B cell (primary cell): Measurements from ENCODE around the gene PLBD1. TPM values are rescaled to one million over a fixed set of nuclear protein-coding genes. Genes with fewer than 3 reads are reported as not detected.

ENCODE experiments used
- ATAC-seq: fragments of 200-7000 bp; cut with Tn5 transposase; one replicate; pipeline ENCODE4 v1.10.0; 2021; ENCODE audit warnings: low read depth, mild to moderate bottlenecking, moderate number of reproducible peaks, moderate library complexity
- CTCF ChIA-PET: fragments of 350-600 bp; sonication (Branson Sonifier 250); formaldehyde crosslinking; loops from one replicate; lab custom pipeline; 2021; ENCODE audit warnings: antibody characterized with exemption, inconsistent platforms; lab: Charles Lee
- POLR2A ChIA-PET: fragments of 350-600 bp; sonication (Branson Sonifier 250); formaldehyde crosslinking; loops from one replicate; lab custom pipeline; 2021; ENCODE audit warnings: antibody characterized with exemption; lab: Charles Lee
- DNase-seq: peaks from one replicate; pipeline ENCODE4 v3.0.0; 2013
- H2AFZ ChIP-seq: 2 replicates; pipeline ENCODE4 v1.6.1; 2012; ENCODE audit warnings: mild to moderate bottlenecking, low read depth, low read length; ENCODE audit not compliant: insufficient read depth, poor library complexity, severe bottlenecking
- H3K27ac ChIP-seq, 2 donors: 1 replicate in 1 of 2; 2 replicates in 1 of 2; pipeline ENCODE4 v1.5.1; 2012 to 2013; ENCODE audit warnings: low read length in 2 of 2, mild to moderate bottlenecking in 2 of 2, moderate library complexity in 1 of 2
- H3K27me3 ChIP-seq, 4 experiments: fragments of 200-600 bp in 1 of 4; sonication (generic) in 1 of 4; replicated peaks in 1 of 4; 1 replicate in 2 of 4; 2 replicates in 2 of 4; pipeline versions ENCODE4 v1.6.1 to v1.7.0; 2013 to 2016; ENCODE audit warnings: low read length in 3 of 4, mild to moderate bottlenecking in 2 of 4, mixed read lengths in 1 of 4, moderate library complexity in 1 of 4; ENCODE audit not compliant: insufficient read depth in 4 of 4, control insufficient read depth in 3 of 4; ENCODE audit errors: control extremely low read depth in 1 of 4
- H3K36me3 ChIP-seq, 2 experiments: replicated peaks in 1 of 2; 1 replicate in 1 of 2; 2 replicates in 1 of 2; pipeline versions ENCODE4 v1.6.1 to v1.7.1; 2013; ENCODE audit warnings: low read length in 1 of 2; ENCODE audit not compliant: insufficient read depth in 2 of 2, control insufficient read depth in 1 of 2; ENCODE audit errors: control extremely low read depth in 1 of 2, extremely low read depth in 1 of 2
- H3K4me1 ChIP-seq, 2 donors: fragments of 200-600 bp in 1 of 2; sonication (generic) in 1 of 2; 1 replicate in 1 of 2; 2 replicates in 1 of 2; pipeline versions ENCODE4 v1.5.1 to v1.6.1; 2013 to 2017; ENCODE audit warnings: low read length in 2 of 2; ENCODE audit not compliant: control insufficient read depth in 2 of 2, insufficient read depth in 2 of 2
- H3K4me2 ChIP-seq: replicated peaks from 2 replicates; pipeline ENCODE3; 2012; ENCODE audit warnings: mild to moderate bottlenecking, low read depth, low read length; ENCODE audit not compliant: poor library complexity, severe bottlenecking
- H3K4me3 ChIP-seq, 5 experiments: fragments of 200-600 bp in 1 of 5; sonication (generic) in 1 of 5; 1 replicate in 3 of 5; 2 replicates in 2 of 5; pipeline versions ENCODE4 v1.5.1 to v1.7.0; 2011 to 2016; ENCODE audit warnings: low read length in 4 of 5, mild to moderate bottlenecking in 4 of 5, low read depth in 2 of 5, control low read depth in 1 of 5, moderate library complexity in 1 of 5; ENCODE audit not compliant: insufficient read depth in 1 of 5; ENCODE audit errors: control extremely low read depth in 1 of 5, extremely low read depth in 1 of 5
- H3K79me2 ChIP-seq: fragments of 200-600 bp; sonication (generic); one replicate; pipeline ENCODE4 v1.6.0; 2016; ENCODE audit warnings: low read length; ENCODE audit not compliant: control insufficient read depth, insufficient read depth
- H3K9ac ChIP-seq: fragments of 200-600 bp; sonication (generic); 2 replicates; pipeline ENCODE4 v1.6.1; 2017; ENCODE audit warnings: mild to moderate bottlenecking, low read length, moderate library complexity
- H3K9me3 ChIP-seq, 3 donors: one replicate each; pipeline versions ENCODE4 v1.6.1 to v1.7.1; 2013; ENCODE audit warnings: low read length in 2 of 3; ENCODE audit not compliant: control insufficient read depth in 2 of 3, insufficient read depth in 1 of 3; ENCODE audit errors: control extremely low read depth in 1 of 3
- H4K20me1 ChIP-seq: 2 replicates; pipeline ENCODE4 v1.6.0; 2012; ENCODE audit warnings: mild to moderate bottlenecking, low read length; ENCODE audit not compliant: insufficient read depth, control insufficient read depth, poor library complexity, severe bottlenecking
- H3K27ac Mint-ChIP-seq: one replicate; pipeline ENCODE4 v1.8.0; 2021; ENCODE audit warnings: mixed read lengths
- H3K27me3 Mint-ChIP-seq: one replicate; pipeline ENCODE4 v1.8.0; 2021; ENCODE audit warnings: mixed read lengths
- H3K4me1 Mint-ChIP-seq: one replicate; pipeline ENCODE4 v1.8.0; 2021; ENCODE audit warnings: mixed read lengths
- H3K4me3 Mint-ChIP-seq: one replicate; pipeline ENCODE4 v1.8.0; 2021; ENCODE audit warnings: mixed read lengths
- H3K9me3 Mint-ChIP-seq: one replicate; pipeline ENCODE4 v1.8.0; 2022; ENCODE audit warnings: mixed read lengths; ENCODE audit not compliant: insufficient read depth
- EZH2 ChIP-seq: IDR thresholded peaks from 2 replicates; pipeline ENCODE4 v1.6.1; 2012; ENCODE audit warnings: borderline replicate concordance, low read depth, mild to moderate bottlenecking, moderate library complexity, low read length; ENCODE audit not compliant: insufficient read depth, poor library complexity, severe bottlenecking
- WGBS: methylation state at CpG from one replicate; pipeline ENCODE4 v1.1.5; 2013; ENCODE audit warnings: missing lambda C conversion rate; ENCODE audit not compliant: insufficient coverage; 5-methylcytosine and 5-hydroxymethylcytosine counted together
- intact Hi-C: fragments of 100-400 bp; cut with micrococcal nuclease; formaldehyde crosslinking; loops from one replicate; pipeline ENCODE4 v1.10.0; 2022
- polyA plus RNA-seq: library from polyadenylated mRNA; depleted of rRNA; stranded (reverse); fragments of >200 nt; gene quantifications from 2 replicates; pipeline ENCODE4 v1.2.3, GENCODE V29; 2012
- total RNA-seq, 2 donors: library from RNA; stranded (reverse); fragments of 120-200 nt in 1 of 2; gene quantifications; 1 replicate in 1 of 2; 2 replicates in 1 of 2; pipeline versions ENCODE4 v1.2.3 to v1.2.4, GENCODE V29; 2013 to 2022
- TF ChIP-seq, protein P1 (sequence below): fragments of 200-600 bp; IDR thresholded peaks from one replicate; pipeline ENCODE4 v1.8.0; 2022; ENCODE audit warnings: antibody characterized with exemption, mild to moderate bottlenecking

Gene PLBD1
- total and polyA plus RNA-seq, 2 donors (not counting 1 experiment from before 2014, with no cell fraction given) = 1.1 to 1.6 TPM

GRCh38 chr12:14471497-14471896, 96.2 kb downstream of the PLBD1 start:
- peaks cover 35 to 76% of the 10 kb centered on the region in 2 experiments for H3K36me3 ChIP-seq
- ATAC-seq (no peak), DNase-seq (no peak)
- WGBS = no CpG with 5 or more reads among the region's 1 CpG
- ChIA-PET POLR2A (no interaction called here), CTCF (no interaction called here)
- intact Hi-C loops = loop anchor here (5.0 to 10.0 kb wide), 2 partner anchors 39 to 107 kb away; partner anchors contain the start of gene ATF7IP
- H3K27me3 ChIP-seq = no peaks in the 10 kb centered on the region
- Mint-ChIP-seq H3K9me3 (peaks cover 7% of the 10 kb centered on the region), H3K4me3 (no peak overlapping the region), H3K4me1 (peaks cover 2% of the 10 kb centered on the region), H3K27ac (no peak overlapping the region), H3K27me3 (no peaks in the 10 kb centered on the region)
- H3K9ac ChIP-seq = no peak overlapping the region
- peaks cover 13% of the 10 kb centered on the region for H3K79me2 ChIP-seq
- H4K20me1 ChIP-seq = no peaks in the 10 kb centered on the region
- H3K4me1 ChIP-seq = no peaks in the 10 kb centered on the region
- no peak overlapping the region for H3K27ac ChIP-seq
- TF ChIP-seq EZH2 = no peak
- TF ChIP-seq, protein P1, sequence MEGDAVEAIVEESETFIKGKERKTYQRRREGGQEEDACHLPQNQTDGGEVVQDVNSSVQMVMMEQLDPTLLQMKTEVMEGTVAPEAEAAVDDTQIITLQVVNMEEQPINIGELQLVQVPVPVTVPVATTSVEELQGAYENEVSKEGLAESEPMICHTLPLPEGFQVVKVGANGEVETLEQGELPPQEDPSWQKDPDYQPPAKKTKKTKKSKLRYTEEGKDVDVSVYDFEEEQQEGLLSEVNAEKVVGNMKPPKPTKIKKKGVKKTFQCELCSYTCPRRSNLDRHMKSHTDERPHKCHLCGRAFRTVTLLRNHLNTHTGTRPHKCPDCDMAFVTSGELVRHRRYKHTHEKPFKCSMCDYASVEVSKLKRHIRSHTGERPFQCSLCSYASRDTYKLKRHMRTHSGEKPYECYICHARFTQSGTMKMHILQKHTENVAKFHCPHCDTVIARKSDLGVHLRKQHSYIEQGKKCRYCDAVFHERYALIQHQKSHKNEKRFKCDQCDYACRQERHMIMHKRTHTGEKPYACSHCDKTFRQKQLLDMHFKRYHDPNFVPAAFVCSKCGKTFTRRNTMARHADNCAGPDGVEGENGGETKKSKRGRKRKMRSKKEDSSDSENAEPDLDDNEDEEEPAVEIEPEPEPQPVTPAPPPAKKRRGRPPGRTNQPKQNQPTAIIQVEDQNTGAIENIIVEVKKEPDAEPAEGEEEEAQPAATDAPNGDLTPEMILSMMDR = no peak
- peaks cover 13 to 50% (median 22%) of the 10 kb centered on the region in 3 donors for H3K9me3 ChIP-seq
- no peak overlapping the region for H2AFZ ChIP-seq
- no peak overlapping the region for H3K4me2 ChIP-seq
- no peak overlapping the region for H3K4me3 ChIP-seq

GRCh38 chr12:14460212-14460841, 107.4 kb downstream of the PLBD1 start:
- no peak overlapping the region for H3K4me3 Mint-ChIP-seq
- intact Hi-C loops = no loop called here
- peak; percentile 35 for DNase-seq
- H3K4me1 ChIP-seq = no peaks in the 10 kb centered on the region
- WGBS = 75% methylated on average over 2 of the region's 5 CpGs
- H3K79me2 ChIP-seq = peaks cover 50% of the 10 kb centered on the region
- ATAC-seq = peak; percentile 21
- peaks cover 10% of the 10 kb centered on the region for H3K4me1 Mint-ChIP-seq
- no peak overlapping the region for H3K9ac ChIP-seq
- H3K4me2 ChIP-seq = no peak overlapping the region
- H3K36me3 ChIP-seq = peaks cover 11 to 74% of the 10 kb centered on the region in 2 experiments
- H4K20me1 ChIP-seq = peaks cover 6% of the 10 kb centered on the region
- no peaks in the 10 kb centered on the region for H3K9me3 ChIP-seq
- no peak for TF ChIP-seq EZH2
- TF ChIP-seq, protein P1 = no peak
- H3K9me3 Mint-ChIP-seq = no peaks in the 10 kb centered on the region
- H3K4me3 ChIP-seq = no peak overlapping the region
- no peak overlapping the region for H2AFZ ChIP-seq
- no peaks in the 10 kb centered on the region for H3K27me3 Mint-ChIP-seq
- H3K27ac ChIP-seq = peak overlapping the region in 1 of 2 donors; percentile 27
- POLR2A ChIA-PET = no interaction called here
- H3K27ac Mint-ChIP-seq = peak overlapping the region; percentile 57
- CTCF ChIA-PET = no interaction called here
- no peaks in the 10 kb centered on the region for H3K27me3 ChIP-seq
